ENCODE measurements around the gene NIN. TPM values are rescaled to one million over a fixed set of nuclear protein-coding genes. Genes with fewer than 3 reads are reported as not detected.

The NIN gene
- total and polyA plus RNA-seq, 2 donors (not counting 1 experiment from before 2014, with no cell fraction given): 22.8 to 37.5 TPM

- no peaks in the 10 kb centered on the region for H3K79me2 ChIP-seq (ENCODE audit: control insufficient read depth, insufficient read depth, low read length)
Observed at GRCh38 chr14:50758945-50759344, 72.0 kb downstream of the NIN start.

GRCh38 chr14:50758305-50758704 is 72.7 kb downstream of the NIN start:
- no peak for TF ChIP-seq EZH2 (IDR thresholded peaks at IDR 0.05; ENCODE audit: low read length, missing control alignments)
- TF ChIP-seq, protein P1, sequence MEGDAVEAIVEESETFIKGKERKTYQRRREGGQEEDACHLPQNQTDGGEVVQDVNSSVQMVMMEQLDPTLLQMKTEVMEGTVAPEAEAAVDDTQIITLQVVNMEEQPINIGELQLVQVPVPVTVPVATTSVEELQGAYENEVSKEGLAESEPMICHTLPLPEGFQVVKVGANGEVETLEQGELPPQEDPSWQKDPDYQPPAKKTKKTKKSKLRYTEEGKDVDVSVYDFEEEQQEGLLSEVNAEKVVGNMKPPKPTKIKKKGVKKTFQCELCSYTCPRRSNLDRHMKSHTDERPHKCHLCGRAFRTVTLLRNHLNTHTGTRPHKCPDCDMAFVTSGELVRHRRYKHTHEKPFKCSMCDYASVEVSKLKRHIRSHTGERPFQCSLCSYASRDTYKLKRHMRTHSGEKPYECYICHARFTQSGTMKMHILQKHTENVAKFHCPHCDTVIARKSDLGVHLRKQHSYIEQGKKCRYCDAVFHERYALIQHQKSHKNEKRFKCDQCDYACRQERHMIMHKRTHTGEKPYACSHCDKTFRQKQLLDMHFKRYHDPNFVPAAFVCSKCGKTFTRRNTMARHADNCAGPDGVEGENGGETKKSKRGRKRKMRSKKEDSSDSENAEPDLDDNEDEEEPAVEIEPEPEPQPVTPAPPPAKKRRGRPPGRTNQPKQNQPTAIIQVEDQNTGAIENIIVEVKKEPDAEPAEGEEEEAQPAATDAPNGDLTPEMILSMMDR (conservative IDR thresholded peaks at IDR 0.05 in 1 of 2, IDR thresholded peaks at IDR 0.05 in 1 of 2; ENCODE audit: low read depth in 1 of 2, low read length in 2 of 2): no peak

More at GRCh38 chr14:50758945-50759344, 72.0 kb downstream of the NIN start:
- H4K20me1 ChIP-seq (ENCODE audit: control insufficient read depth, extremely low read depth, insufficient read depth, low read length): no peaks in the 10 kb centered on the region
- TF ChIP-seq, protein P1 (conservative IDR thresholded peaks at IDR 0.05 in 1 of 2, IDR thresholded peaks at IDR 0.05 in 1 of 2; ENCODE audit: low read depth in 1 of 2, low read length in 2 of 2): no peak
- no peak for TF ChIP-seq EZH2 (IDR thresholded peaks at IDR 0.05; ENCODE audit: low read length, missing control alignments)
- DNase-seq (ENCODE audit: low read depth in 2 of 2): no peak
- no peaks in the 10 kb centered on the region for H3K9me3 ChIP-seq (ENCODE audit: control insufficient read depth, insufficient read depth, low read depth, low read length)
- H3K4me1 ChIP-seq (ENCODE audit: control insufficient read depth, extremely low read depth, insufficient read depth, low read length): peaks cover 21% of the 10 kb centered on the region
- H3K4me2 ChIP-seq (ENCODE audit: extremely low read depth, insufficient read depth, low read length): no peak overlapping the region
- H3K9ac ChIP-seq (ENCODE audit: insufficient read depth, low read length): no peak overlapping the region
- H3K36me3 ChIP-seq (ENCODE audit: control insufficient read depth, insufficient read depth, low read length): peaks cover 15% of the 10 kb centered on the region
- H2AFZ ChIP-seq (ENCODE audit: low read length): no peak overlapping the region
- no peaks in the 10 kb centered on the region for H3K27me3 ChIP-seq (ENCODE audit: control insufficient read depth, insufficient read depth, low read length)
- H3K4me3 ChIP-seq (replicated peaks in 1 of 4; ENCODE audit: control extremely low read depth in 1 of 4, insufficient read depth in 1 of 4, low read depth in 3 of 4, low read length in 4 of 4): no peak overlapping the region
- H3K27ac ChIP-seq (ENCODE audit: insufficient read depth, low read length): no peak overlapping the region

GRCh38 chr14:50757702-50758101 is 73.3 kb downstream of the NIN start:
- no peaks in the 10 kb centered on the region for H4K20me1 ChIP-seq (ENCODE audit: control insufficient read depth, extremely low read depth, insufficient read depth, low read length)
- H3K27me3 ChIP-seq (ENCODE audit: control insufficient read depth, insufficient read depth, low read length): no peaks in the 10 kb centered on the region
- H3K9me3 ChIP-seq (ENCODE audit: control insufficient read depth, insufficient read depth, low read depth, low read length): no peaks in the 10 kb centered on the region
- H3K4me1 ChIP-seq (ENCODE audit: control insufficient read depth, extremely low read depth, insufficient read depth, low read length): peaks cover 9% of the 10 kb centered on the region
- H3K4me3 ChIP-seq (replicated peaks in 1 of 4; ENCODE audit: control extremely low read depth in 1 of 4, insufficient read depth in 1 of 4, low read depth in 3 of 4, low read length in 4 of 4): no peak overlapping the region
- no peaks in the 10 kb centered on the region for H3K79me2 ChIP-seq (ENCODE audit: control insufficient read depth, insufficient read depth, low read length)
- H3K36me3 ChIP-seq (ENCODE audit: control insufficient read depth, insufficient read depth, low read length): peaks cover 14% of the 10 kb centered on the region
- DNase-seq (ENCODE audit: low read depth in 2 of 2): no peak
- no peak overlapping the region for H3K9ac ChIP-seq (ENCODE audit: insufficient read depth, low read length)
- H3K4me2 ChIP-seq (ENCODE audit: extremely low read depth, insufficient read depth, low read length): no peak overlapping the region
- no peak for TF ChIP-seq EZH2 (IDR thresholded peaks at IDR 0.05; ENCODE audit: low read length, missing control alignments)
- TF ChIP-seq, protein P1 (conservative IDR thresholded peaks at IDR 0.05 in 1 of 2, IDR thresholded peaks at IDR 0.05 in 1 of 2; ENCODE audit: low read depth in 1 of 2, low read length in 2 of 2): no peak
- no peak overlapping the region for H3K27ac ChIP-seq (ENCODE audit: insufficient read depth, low read length)
- H2AFZ ChIP-seq (ENCODE audit: low read length): no peak overlapping the region

More at GRCh38 chr14:50758305-50758704, 72.7 kb downstream of the NIN start:
- Histone ChIP-seq H3K4me1 (ENCODE audit: control insufficient read depth, extremely low read depth, insufficient read depth, low read length) (peaks cover 15% of the 10 kb centered on the region), H3K79me2 (ENCODE audit: control insufficient read depth, insufficient read depth, low read length) (no peaks in the 10 kb centered on the region), H3K27me3 (ENCODE audit: control insufficient read depth, insufficient read depth, low read length) (no peaks in the 10 kb centered on the region), H3K9ac (ENCODE audit: insufficient read depth, low read length) (no peak overlapping the region), H3K9me3 (ENCODE audit: control insufficient read depth, insufficient read depth, low read depth, low read length) (no peaks in the 10 kb centered on the region), H3K36me3 (ENCODE audit: control insufficient read depth, insufficient read depth, low read length) (peaks cover 14% of the 10 kb centered on the region), H3K4me2 (ENCODE audit: extremely low read depth, insufficient read depth, low read length) (no peak overlapping the region), H2AFZ (ENCODE audit: low read length) (no peak overlapping the region), H4K20me1 (ENCODE audit: control insufficient read depth, extremely low read depth, insufficient read depth, low read length) (no peaks in the 10 kb centered on the region), H3K27ac (ENCODE audit: insufficient read depth, low read length) (no peak overlapping the region), H3K4me3 (replicated peaks in 1 of 4; ENCODE audit: control extremely low read depth in 1 of 4, insufficient read depth in 1 of 4, low read depth in 3 of 4, low read length in 4 of 4) (no peak overlapping the region)
- no peak for DNase-seq (ENCODE audit: low read depth in 2 of 2)
